CD4-positive, alpha-beta T cell treated with Interleukin-10 for 1 hour (primary cell): ENCODE measurements around the gene TTYH1.
A peak's percentile ranks its signal among the peaks of the same experiment; 100 is the strongest.

ENCODE experiments used
- DNase-seq: peaks from one replicate; pipeline ENCODE4 v3.0.0-alpha.2; 2020

Gene TTYH1

DNA sequence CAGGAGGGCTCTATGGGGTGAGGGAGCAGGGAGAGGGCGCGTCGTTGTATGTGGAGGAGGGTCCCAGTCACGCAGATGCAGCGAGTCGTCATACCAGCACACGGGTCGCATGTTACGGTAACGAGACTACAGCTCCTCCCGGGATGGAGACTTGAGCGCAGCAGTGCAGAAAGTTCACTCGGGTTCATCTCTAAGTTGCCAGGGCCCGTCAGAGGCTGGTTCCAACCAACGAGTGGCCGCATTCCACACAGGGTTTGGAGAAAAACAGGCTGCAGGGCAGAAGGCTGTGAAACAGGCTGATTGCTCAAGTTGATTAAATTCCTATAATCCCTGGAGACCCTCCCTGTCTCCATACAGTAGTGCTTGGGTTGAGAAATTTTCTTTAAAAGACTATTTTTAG, 21.9 kb upstream of the TTYH1 start:
- no peak for DNase-seq

DNA sequence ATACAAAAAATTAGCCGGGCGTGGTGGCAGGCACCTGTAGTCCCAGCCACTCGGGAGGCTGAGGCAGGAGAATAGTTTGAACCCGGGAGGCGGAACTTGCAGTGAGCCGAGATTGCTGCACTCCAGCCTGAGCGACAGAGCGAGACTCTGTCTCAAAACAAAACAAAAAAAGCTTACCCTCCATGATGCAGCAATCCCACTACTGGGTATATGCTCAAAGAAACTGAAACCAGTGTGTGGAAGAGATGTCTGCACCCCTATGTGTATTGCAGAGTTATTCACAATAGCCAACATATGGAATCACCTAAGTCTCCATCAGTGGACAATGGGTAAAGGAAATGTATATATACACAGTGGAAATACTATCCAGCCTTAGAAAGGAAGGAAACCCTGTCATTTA, 19.6 kb upstream of the TTYH1 start:
- no peak for DNase-seq

DNA sequence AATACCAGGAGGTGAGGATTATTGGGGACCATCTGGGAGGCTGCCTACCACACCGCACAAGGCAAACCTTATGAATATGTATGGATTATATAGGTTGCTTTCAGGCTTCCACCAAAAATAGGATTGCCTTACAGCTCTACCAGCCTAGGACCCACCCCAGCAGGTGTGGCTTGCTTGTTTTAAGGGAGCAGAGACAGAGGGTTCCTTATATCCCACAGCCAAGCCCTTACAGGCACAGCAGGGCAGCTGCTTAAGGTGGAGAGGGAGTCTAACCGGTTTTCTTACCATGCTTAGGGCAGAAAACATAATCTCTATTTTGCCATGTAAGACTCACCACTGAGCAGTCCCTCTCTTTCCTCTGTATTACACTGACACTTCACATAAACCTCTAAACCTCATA, 16.1 kb upstream of the TTYH1 start:
- no peak for DNase-seq

DNA sequence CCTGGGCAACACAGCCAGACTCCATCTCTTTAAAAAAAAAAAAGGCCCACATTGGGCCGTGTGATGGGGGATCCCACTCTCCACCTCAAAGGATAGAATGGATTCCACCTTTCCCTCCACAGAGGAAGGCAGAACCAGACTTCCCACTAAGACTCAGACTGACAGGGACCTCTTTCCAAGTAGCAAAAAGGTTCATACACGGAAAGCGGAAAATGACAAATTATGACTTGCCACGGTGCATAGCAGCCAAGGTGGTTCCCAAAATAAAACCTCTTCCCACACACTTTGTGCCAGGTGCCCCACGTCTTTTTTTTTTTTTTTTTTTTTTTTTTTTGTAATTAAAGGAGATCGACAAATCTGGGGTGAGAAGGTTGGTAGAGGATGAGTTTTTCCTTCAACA, 14.4 kb upstream of the TTYH1 start:
- DNase-seq, result no peak

- DNase-seq, result no peak
Observed at GRCh38 chr19:54403054-54403453, 12.2 kb upstream of the TTYH1 start.

DNA sequence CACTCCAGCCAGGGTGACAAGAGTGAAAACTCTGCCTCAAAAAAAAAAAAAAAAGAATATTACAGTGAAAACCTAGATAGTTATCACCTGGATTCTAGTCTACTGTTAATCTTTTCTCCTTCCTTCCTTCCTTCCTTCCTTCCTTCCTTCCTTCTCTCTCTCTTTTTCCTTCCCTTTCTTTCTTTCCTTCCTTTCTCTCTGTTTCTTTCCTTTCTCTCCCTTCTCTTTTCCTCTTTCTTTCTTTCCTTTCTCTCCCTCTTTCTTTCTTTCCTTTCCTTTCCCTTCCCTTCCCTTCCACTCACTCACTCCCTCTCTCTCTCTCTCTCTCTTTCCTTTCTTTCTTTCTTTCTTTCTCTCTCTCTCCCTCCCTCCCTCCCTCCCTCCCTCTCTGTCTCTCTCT, 9.6 kb upstream of the TTYH1 start:
- no peak for DNase-seq

GRCh38 chr19:54407780-54408179, 7.5 kb upstream of the TTYH1 start:
- DNase-seq, result no peak

- no peak for DNase-seq
Observed at GRCh38 chr19:54408456-54409026, 6.7 kb upstream of the TTYH1 start.

DNA sequence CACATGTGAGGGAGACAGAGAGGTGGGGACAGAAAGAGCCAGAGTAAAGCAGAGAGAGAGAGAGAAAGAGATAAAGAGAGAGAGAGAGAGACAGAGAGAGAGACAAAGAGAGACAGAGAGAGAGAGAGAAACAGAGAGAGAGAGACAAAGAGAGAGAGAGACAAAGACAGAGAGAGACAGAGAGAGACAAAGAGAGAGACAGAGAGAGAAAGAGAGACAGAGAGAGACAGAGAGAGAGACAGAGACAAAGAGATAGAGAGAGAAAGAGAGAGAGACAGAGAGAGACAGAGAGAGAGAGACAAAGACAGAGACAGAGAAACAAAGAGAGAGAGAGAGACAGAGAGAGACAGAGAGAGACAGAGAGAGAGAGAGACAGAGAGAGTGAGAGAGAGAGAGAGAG, 4.2 kb upstream of the TTYH1 start:
- no peak for DNase-seq

- DNase-seq, result no peak
Observed at GRCh38 chr19:54412877-54413276, 2.4 kb upstream of the TTYH1 start.

DNA sequence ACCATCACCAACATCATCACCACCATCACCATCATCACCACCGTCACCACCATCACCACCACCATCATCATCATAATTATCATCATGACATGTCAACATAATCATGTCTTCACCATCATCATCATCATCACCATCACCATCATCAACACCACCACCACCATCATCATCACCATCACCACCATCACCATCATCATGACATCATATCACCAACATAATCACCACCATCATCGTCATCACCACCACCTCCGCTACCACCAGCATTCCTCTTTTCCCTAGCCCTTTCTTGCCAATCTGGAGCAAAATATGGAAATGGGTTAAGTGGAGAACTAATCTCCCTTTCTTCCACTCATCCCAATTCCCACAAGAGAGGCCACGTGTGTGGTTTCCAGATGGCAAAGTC, 1.1 kb upstream of the TTYH1 start:
- DNase-seq, result no peak

DNA sequence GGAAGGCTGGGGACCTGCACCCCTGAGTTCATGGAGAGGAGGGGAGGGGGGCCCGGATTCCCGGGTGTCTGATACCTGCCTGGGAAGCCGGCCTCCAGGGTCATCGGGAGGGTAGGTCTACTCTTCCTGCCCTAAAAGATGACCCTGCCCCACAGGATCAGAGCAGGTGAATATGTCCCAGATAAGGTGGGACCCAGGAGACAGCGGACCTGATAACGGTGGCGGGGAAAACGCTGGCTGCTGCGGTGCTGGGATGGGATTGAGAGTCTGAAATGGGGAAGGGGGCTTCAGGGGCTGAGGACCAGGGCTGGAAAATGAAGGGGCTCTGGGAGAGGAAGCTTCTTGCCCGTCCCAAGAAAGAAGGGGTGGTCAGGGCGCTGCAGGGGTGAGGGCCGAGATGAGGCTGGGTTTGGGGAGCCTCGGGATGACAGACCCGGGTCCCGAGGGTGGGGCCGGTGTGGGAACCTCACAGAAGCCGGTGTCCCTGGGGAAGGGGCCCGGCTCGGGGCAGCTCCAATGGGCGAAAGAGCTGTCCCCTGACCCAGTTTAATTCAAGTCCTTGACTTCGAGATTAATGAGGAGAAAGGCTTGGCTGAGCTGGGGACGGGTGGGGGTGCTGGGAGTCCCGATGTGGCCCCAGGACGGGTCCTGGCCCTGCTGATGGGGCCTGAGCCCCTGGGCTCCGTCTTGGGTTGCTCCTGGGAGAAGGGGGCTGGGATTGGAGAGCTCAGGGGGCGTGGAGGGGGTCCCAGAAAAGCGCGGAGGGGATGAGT, 823 bp downstream of the TTYH1 start:
- DNase-seq, result no peak

DNA sequence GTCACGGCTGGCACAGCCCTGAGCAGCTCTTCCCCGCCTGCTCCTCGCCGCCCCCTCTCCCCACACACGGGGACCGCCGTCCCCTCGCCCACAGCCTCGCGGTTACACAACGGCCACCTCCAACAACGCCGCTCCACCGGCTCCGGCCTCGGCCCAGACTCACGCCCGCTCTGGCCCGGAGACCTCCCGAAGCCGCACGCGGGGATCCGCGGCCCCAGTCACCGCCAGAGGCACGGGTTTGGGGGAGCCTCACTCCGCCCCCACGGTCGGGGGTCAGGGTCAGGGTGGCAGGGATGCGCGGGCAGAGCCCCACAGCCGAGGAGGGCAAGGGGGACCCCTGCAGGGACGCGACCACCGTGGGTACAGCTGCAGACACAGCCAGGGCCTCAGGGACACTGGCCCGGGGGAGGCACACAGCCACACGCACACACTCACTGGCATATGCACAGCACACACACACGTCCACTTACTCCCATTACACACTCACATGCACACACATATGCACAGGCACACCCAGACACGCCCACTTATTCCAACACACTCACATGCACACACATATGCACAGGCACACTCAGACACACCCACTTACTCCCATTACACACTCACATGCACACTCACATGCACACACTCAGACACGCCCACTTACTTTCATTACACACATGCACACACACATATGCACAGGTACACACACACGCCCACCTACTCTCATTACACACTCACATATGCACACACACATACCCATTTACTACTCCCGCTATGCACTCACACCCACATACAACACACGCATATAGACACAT, 1.6 kb downstream of the TTYH1 start:
- no peak for DNase-seq

GRCh38 chr19:54418030-54418929, 3.0 kb downstream of the TTYH1 start:
- DNase-seq, result peak; percentile 27

DNA sequence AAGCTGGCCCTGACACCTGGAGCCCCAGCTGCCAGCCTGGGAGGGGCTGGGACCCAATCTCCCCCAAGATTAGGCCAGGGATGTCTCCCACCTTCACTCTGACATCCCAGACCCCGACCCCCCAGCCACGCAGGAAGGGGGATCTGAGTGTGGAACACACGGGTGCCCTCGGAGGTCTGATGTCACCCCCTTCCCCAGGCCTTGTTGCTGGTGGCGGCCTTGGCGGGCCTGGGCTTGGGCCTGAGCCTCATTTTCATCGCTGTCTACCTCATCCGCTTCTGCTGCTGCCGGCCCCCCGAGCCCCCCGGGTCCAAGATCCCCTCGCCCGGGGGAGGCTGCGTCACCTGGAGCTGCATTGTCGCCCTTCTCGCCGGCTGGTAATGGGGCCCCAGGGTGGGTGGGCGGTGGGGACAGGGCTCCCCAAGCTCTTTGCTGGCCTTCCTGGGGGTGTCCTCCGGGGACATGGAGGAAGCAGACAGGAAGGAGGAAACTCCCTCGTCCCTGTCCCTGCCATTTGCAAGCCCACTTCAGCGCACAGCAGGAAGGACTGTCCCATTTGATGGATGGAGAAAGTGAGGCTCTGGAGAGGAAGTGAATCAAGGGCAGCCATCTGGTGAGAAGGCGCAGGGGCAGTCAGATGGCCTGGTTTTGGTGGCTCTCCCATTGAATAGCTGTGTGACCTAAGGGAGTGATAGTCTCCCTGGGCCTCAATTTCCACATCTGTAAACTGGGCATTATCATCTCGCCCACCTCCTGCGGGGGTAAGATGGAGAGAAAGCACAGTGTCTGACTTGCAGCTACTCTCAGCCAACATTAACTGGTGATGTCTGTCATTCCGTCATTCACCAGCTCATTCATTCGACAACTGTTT, 3.9 kb downstream of the TTYH1 start:
- no peak for DNase-seq

GRCh38 chr19:54420068-54420382, 4.8 kb downstream of the TTYH1 start:
- DNase-seq, result no peak

DNA sequence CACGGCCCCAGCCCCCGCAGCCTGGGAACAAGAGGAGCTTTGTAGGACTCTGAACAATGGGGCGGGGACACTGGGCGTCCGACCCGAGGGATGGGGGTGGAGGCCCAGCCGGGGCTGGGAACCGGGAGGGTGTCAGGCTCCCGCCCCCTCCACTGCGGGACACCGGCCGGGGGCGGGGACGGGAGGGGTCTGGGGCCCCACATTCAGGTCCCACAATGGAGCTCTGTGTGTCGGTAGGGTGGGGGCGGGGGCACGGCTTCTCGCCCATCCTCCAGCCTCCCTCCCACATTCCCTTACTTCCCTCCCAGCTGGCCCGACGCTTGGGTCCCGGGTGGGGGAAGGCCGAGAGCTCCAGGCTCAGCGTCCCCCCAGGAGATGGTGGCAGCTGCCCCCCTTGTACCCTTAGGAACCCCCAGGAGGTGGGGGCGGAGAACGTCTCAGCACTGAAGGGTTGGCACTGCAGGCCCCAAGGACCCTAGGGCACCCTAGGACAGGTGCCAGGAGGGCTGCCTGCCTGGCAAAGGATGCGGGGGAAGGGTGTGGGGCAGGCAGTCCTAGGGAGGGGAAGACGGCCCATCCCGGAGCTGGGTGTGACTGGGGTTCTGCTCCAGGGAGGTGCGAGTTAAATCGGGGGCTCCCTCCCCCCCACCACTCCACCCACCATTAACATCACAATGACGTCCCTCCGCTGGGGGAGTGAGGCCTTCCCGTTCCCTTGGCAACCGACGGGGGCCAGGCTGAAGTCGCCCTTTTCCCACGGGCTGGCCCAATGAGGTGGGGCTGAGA, 5.3 kb downstream of the TTYH1 start:
- no peak for DNase-seq

DNA sequence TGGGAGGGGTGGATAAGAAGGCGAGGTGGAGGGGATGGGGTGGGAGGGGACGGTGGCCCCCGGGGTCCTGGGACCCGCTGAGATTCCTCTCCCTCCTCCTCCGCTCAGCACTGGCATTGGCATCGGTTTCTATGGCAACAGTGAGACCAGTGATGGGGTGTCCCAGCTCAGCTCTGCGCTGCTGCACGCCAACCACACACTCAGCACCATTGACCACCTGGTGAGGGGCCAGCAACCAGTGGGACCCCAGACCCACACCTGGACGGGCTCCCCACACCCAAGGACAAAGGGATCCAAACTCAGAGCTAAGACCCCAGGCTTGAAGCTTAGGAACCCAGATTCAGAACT, 5.9 kb downstream of the TTYH1 start:
- no peak for DNase-seq

DNA sequence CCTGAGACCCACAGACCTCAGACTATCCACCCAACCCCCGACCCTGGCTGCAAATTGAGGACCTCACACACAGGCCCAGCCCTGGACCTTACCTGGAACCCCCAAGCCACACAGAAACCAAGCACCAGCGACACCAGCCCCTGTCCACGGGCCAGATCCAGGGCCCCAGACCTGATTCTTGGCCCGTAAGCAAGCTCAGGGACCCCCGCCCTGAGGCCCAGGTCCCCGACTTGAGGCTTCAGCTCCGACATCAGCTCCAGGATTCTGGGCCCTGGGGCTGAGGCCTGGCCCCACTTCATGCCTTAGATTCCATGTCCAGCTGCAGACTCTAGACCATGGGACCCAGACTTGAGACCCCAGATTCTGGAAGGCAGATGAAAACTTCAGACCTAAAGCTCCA, 6.3 kb downstream of the TTYH1 start:
- DNase-seq, result no peak

DNA sequence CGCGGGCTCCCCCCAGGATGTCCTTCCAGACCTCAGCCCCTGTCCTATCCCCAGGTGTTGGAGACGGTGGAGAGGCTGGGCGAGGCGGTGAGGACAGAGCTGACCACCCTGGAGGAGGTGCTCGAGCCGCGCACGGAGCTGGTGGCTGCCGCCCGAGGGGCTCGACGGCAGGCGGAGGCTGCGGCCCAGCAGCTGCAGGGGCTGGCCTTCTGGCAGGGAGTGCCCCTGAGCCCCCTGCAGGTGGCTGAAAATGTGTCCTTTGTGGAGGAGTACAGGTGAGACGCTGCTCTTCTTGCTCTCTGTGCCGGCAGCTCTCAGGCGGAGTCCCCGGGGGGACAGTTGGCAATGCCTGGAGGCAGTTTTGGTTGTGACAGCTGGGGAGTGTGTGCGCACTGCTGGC, 6.9 kb downstream of the TTYH1 start:
- no peak for DNase-seq

GRCh38 chr19:54424201-54424600, 8.9 kb downstream of the TTYH1 start:
- DNase-seq, result no peak
